GM12873 (cell line): ENCODE measurements around the gene GPATCH8.

Experiments
- CTCF ChIP-seq: IDR thresholded peaks from 2 replicates; pipeline ENCODE4 v1.5.1; 2012; ENCODE audit warnings: low read depth, mild to moderate bottlenecking, moderate library complexity, low read length, control low read depth; ENCODE audit not compliant: insufficient read depth; ENCODE audit errors: missing control alignments

The GPATCH8 gene

GRCh38 chr17:44398692-44399691 is 104.2 kb downstream of the GPATCH8 start:
- TF ChIP-seq CTCF, result no peak

- TF ChIP-seq CTCF, result no peak
Measured at GRCh38 chr17:44397479-44398440, 105.4 kb downstream of the GPATCH8 start.

- TF ChIP-seq CTCF, result no peak
Measured at GRCh38 chr17:44396946-44397345, 106.3 kb downstream of the GPATCH8 start.

- no peak for TF ChIP-seq CTCF
Measured at GRCh38 chr17:44394833-44395232, 108.4 kb downstream of the GPATCH8 start.

GRCh38 chr17:44390250-44390870 is 112.8 kb downstream of the GPATCH8 start:
- TF ChIP-seq CTCF, result no peak

GRCh38 chr17:44389723-44390202 is 113.4 kb downstream of the GPATCH8 start:
- TF ChIP-seq CTCF, result no peak

GRCh38 chr17:44389281-44389680 is 113.9 kb downstream of the GPATCH8 start, which contains the start of gene ITGA2B:
Gene ITGA2B (minus strand): TSS chr17:44389649. CDS start chr17:44389473, 176 bp downstream.
- no peak for TF ChIP-seq CTCF
